MG63 (cell line): ENCODE results near the gene GRK2. TPM values are rescaled to one million over a fixed set of nuclear protein-coding genes. Genes with fewer than 3 reads are reported as not detected.

Experiments
- DNase-seq: peaks from one replicate; pipeline ENCODE4 v3.0.0-alpha.2; 2020
- H3K27me3 ChIP-seq: fragments of 250-450 bp; sonication (Bioruptor Pico); 2 replicates; pipeline ENCODE4 v1.5.1; 2020; ENCODE audit warnings: mild to moderate bottlenecking, moderate library complexity
- H3K36me3 ChIP-seq: fragments of 250-450 bp; sonication (Bioruptor Pico); 2 replicates; pipeline ENCODE4 v1.5.1; 2020; ENCODE audit warnings: mild to moderate bottlenecking, moderate library complexity
- H3K4me3 ChIP-seq: fragments of 250-450 bp; sonication (Bioruptor Pico); 2 replicates; pipeline ENCODE4 v1.5.1; 2020; ENCODE audit warnings: mild to moderate bottlenecking, moderate library complexity
- H3K9me3 ChIP-seq: fragments of 250-450 bp; sonication (Bioruptor Pico); 2 replicates; pipeline ENCODE4 v1.5.1; 2020; ENCODE audit warnings: mild to moderate bottlenecking, moderate library complexity
- total RNA-seq: library from RNA; depleted of rRNA; stranded (reverse); fragments of >200 nt; shearing (Covaris generic); gene quantifications from 2 replicates; pipeline ENCODE4 v1.2.3, GENCODE V29; 2014; ENCODE audit warnings: low replicate concordance

Gene GRK2
- total RNA-seq, 1 experiment from 2014 or later, result 31.8 TPM

DNA sequence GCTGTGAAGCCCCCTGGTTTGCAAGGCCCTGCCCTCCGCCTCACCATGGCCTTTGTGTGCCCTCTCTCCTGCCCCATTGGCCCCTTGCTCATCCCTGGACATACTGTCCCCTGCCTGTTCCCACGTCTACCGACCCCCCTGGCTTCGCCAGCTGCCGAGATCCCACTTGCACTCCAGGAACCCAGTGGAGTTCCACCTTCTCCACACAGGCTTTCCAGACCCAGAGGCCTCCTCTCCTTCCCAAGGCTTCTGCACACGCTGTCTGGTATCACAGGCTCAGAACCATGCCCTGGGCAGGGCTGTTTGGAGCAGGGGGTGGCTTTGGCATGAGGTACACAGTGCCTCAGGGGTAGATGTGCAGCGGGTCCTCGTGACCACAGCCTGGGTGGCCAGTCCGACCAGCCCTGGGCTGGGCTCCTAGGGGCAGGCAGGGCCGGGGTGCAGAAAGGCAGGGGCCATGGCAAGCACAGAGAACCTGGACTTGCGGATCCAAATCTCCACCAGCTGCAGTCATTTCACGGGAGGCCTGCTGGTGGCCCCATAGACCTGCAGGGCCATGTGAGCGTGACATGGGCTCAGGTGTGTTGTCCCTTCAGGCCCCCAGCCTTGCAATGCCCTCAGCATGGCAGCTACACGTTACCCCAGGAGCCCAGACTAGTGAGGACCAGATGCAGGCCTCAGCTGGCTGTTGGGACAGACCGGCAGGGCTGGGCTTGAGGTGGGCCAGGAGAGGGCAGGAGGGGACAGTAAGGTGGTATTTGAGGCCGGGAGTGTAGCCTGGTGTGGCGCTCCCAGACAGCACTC, 9.5 kb downstream of the GRK2 start:
- Histone ChIP-seq H3K36me3 (peaks cover 27% of the 10 kb centered on the region), H3K9me3 (no peaks in the 10 kb centered on the region), H3K27me3 (no peaks in the 10 kb centered on the region), H3K4me3 (no peak overlapping the region)
- DNase-seq, result no peak

DNA sequence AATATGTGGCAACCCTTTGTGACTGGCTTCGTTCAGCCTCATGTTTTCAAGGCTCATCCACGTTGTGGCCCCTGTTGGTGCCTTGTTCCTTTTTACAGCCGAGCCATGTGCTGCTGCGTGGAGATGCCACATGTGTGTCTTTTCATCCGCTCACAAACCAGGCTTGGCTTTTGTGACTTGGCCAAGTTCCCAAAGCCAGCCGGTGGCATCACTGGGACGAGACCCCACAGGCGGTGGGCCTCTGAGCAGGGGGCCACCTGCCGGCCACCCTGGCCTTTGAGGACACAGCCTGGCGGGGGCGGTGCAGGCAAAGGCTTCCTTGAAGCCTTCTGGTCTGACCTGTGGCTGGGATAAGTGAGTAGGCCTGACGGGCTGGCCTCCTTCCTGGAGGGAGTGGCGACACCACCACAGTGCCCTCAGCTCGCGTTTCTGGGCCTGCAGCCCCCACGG, 10.5 kb downstream of the GRK2 start:
- Histone ChIP-seq H3K27me3 (no peaks in the 10 kb centered on the region), H3K36me3 (peaks cover 34% of the 10 kb centered on the region), H3K4me3 (peak overlapping the region; percentile 52), H3K9me3 (no peaks in the 10 kb centered on the region)
- DNase-seq, result peak; percentile 79

GRCh38 chr11:67277231-67277961, 11.1 kb downstream of the GRK2 start:
- peak; percentile 90 for DNase-seq
- peaks cover 34% of the 10 kb centered on the region for H3K36me3 ChIP-seq
- no peaks in the 10 kb centered on the region for H3K9me3 ChIP-seq
- no peaks in the 10 kb centered on the region for H3K27me3 ChIP-seq
- peak overlapping the region; percentile 52 for H3K4me3 ChIP-seq

DNA sequence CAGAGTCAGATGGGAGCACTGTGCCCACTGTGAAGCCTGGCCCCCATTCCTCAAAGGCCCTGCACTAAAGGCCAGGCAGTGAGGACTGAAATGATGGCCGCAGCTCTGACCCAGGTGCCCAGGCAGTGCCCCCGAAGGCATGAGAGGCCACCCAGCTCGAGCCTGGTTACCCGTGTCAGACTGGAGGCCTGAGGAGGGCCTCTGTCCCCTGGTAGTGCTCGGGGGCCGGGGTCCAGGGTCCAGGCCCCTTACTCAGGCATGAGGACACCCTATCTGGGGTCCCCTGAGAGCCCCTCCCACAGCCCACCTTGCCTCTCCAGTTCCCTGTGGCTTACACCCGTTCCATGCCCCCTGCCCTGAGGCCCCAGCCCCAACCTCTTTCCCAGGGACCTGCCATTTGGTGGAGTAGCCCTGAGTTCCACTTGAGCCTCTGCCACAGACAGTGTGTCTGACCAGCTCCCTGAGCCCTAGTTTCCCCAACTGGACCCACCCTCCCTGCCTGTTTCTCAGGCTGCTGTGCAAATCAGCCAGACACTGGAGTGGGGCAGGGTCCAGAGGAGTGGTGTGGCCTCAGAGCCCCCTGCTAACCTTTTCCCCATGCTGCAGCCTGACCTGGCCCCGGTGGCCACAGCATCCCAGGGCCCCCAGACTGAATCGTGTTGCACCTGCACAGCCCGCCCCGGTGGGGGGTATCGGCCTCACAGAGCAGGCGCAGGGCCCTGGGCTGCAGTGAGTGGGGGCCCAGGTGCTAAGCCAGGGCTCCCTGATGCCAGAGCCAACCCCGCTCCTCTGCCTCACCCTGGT, 12.1 kb downstream of the GRK2 start:
- no peaks in the 10 kb centered on the region for H3K9me3 ChIP-seq
- H3K27me3 ChIP-seq, result no peaks in the 10 kb centered on the region
- H3K4me3 ChIP-seq, result no peak overlapping the region
- DNase-seq, result no peak
- peaks cover 40% of the 10 kb centered on the region for H3K36me3 ChIP-seq

GRCh38 chr11:67278939-67279588, 12.8 kb downstream of the GRK2 start:
- no peak for DNase-seq
- H3K9me3 ChIP-seq, result no peaks in the 10 kb centered on the region
- H3K4me3 ChIP-seq, result no peak overlapping the region
- H3K27me3 ChIP-seq, result no peaks in the 10 kb centered on the region
- peaks cover 47% of the 10 kb centered on the region for H3K36me3 ChIP-seq

- Histone ChIP-seq H3K36me3 (peaks cover 50% of the 10 kb centered on the region), H3K4me3 (no peak overlapping the region), H3K9me3 (no peaks in the 10 kb centered on the region), H3K27me3 (no peaks in the 10 kb centered on the region)
- no peak for DNase-seq
Measured at GRCh38 chr11:67279589-67280340, 13.5 kb downstream of the GRK2 start.

- Histone ChIP-seq H3K4me3 (no peak overlapping the region), H3K9me3 (no peaks in the 10 kb centered on the region), H3K27me3 (no peaks in the 10 kb centered on the region), H3K36me3 (peaks cover 52% of the 10 kb centered on the region)
- DNase-seq, result no peak
Measured at GRCh38 chr11:67280341-67280787, 14.1 kb downstream of the GRK2 start.

- Histone ChIP-seq H3K4me3 (no peak overlapping the region), H3K36me3 (peaks cover 56% of the 10 kb centered on the region), H3K9me3 (no peaks in the 10 kb centered on the region), H3K27me3 (no peaks in the 10 kb centered on the region)
- DNase-seq, result no peak
Measured at GRCh38 chr11:67280788-67281551, 14.7 kb downstream of the GRK2 start.

GRCh38 chr11:67281552-67282150, 15.4 kb downstream of the GRK2 start:
- DNase-seq, result no peak
- Histone ChIP-seq H3K27me3 (no peaks in the 10 kb centered on the region), H3K9me3 (no peaks in the 10 kb centered on the region), H3K36me3 (peaks cover 58% of the 10 kb centered on the region), H3K4me3 (no peak overlapping the region)

DNA sequence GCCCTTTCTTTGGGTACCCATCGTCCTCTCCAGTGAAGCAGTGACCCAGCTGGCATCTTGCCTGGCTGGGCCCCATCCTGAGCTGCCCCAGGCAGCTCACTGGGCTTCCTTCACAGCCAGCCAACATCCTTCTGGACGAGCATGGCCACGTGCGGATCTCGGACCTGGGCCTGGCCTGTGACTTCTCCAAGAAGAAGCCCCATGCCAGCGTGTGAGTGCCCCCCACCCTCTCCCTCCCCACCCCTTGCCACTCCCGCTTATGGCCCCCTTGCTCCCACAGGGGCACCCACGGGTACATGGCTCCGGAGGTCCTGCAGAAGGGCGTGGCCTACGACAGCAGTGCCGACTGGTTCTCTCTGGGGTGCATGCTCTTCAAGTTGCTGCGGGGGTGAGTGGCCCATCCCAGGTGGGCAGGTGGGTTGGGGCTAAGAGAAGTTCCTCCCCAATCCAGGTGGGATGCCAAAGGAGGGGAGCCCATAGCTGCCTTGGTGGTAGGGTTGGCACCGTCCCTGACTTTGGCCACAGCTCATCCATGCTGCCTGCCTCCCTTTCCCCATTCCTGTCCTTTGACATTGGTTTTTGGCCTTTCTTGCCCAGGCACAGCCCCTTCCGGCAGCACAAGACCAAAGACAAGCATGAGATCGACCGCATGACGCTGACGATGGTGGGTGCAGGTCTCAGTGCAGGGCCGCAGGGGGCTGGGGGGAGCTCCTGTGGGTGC, 16.0 kb downstream of the GRK2 start:
- no peaks in the 10 kb centered on the region for H3K27me3 ChIP-seq
- DNase-seq, result no peak
- peaks cover 61% of the 10 kb centered on the region for H3K36me3 ChIP-seq
- no peaks in the 10 kb centered on the region for H3K9me3 ChIP-seq
- H3K4me3 ChIP-seq, result no peak overlapping the region

GRCh38 chr11:67282876-67283371, 16.7 kb downstream of the GRK2 start:
- Histone ChIP-seq H3K27me3 (no peaks in the 10 kb centered on the region), H3K4me3 (no peak overlapping the region), H3K36me3 (peaks cover 58% of the 10 kb centered on the region), H3K9me3 (no peaks in the 10 kb centered on the region)
- DNase-seq, result no peak

DNA sequence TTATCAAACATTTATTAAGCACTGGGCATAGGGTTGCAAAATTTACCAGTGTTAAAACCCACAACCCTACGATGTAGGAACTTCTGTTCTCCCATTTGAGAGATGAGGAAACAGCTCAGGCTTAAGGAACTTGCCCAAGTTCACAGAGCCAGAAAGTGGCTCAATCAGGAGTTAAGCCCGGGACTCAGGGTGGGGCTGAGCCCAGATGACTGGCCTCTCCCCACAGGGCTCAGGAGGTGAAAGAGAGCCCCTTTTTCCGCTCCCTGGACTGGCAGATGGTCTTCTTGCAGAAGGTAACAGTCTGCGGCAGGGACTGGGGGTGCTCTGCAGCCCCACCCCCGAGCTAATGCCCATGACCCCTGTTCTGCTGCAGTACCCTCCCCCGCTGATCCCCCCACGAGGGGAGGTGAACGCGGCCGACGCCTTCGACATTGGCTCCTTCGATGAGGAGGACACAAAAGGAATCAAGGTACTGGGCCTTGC, 17.2 kb downstream of the GRK2 start:
- Histone ChIP-seq H3K27me3 (no peaks in the 10 kb centered on the region), H3K4me3 (no peak overlapping the region), H3K36me3 (peaks cover 59% of the 10 kb centered on the region), H3K9me3 (no peaks in the 10 kb centered on the region)
- DNase-seq, result no peak

DNA sequence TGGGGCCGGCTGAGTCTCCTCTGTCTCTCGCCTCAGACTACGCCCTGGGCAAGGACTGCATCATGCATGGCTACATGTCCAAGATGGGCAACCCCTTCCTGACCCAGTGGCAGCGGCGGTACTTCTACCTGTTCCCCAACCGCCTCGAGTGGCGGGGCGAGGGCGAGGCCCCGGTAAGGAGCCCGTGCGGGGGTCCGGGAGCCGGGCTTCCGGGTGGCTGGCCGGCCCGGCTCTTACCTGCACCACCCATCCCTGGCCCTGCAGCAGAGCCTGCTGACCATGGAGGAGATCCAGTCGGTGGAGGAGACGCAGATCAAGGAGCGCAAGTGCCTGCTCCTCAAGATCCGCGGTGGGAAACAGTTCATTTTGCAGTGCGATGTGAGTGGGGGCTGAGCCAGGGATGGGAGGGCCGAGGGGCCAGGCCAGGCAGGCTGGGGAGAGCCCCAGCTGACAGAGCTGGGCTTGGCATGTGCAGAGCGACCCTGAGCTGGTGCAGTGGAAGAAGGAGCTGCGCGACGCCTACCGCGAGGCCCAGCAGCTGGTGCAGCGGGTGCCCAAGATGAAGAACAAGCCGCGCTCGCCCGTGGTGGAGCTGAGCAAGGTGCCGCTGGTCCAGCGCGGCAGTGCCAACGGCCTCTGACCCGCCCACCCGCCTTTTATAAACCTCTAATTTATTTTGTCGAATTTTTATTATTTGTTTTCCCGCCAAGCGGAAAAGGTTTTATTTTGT, 18.7 kb downstream of the GRK2 start:
- Histone ChIP-seq H3K36me3 (peaks cover 48% of the 10 kb centered on the region), H3K9me3 (no peaks in the 10 kb centered on the region), H3K4me3 (no peak overlapping the region), H3K27me3 (no peaks in the 10 kb centered on the region)
- DNase-seq, result no peak
